Activated naive CD4-positive, alpha-beta T cell treated with anti-CD3 and anti-CD28 coated beads for 36 hours (primary cell): ENCODE results near the gene DAAM1. TPM values are rescaled to one million over a fixed set of nuclear protein-coding genes. Genes with fewer than 3 reads are reported as not detected.

ENCODE experiments used
- CTCF ChIA-PET: fragments of 350-600 bp; sonication (Branson Sonifier 250); formaldehyde crosslinking; loops from one replicate; lab custom pipeline; 2021; ENCODE audit warnings: antibody characterized with exemption; lab: Charles Lee
- DNase-seq: peaks from one replicate; pipeline ENCODE4 v3.0.0-alpha.2; 2020
- H3K27ac Mint-ChIP-seq: one replicate; pipeline ENCODE4 v1.8.0; 2021; ENCODE audit warnings: mild to moderate bottlenecking, mixed read lengths
- H3K27me3 Mint-ChIP-seq: one replicate; pipeline ENCODE4 v1.8.0; 2021; ENCODE audit warnings: low read depth, mixed read lengths
- H3K36me3 Mint-ChIP-seq: one replicate; pipeline ENCODE4 v1.8.0; 2021; ENCODE audit warnings: low read depth, mixed read lengths
- H3K4me1 Mint-ChIP-seq: one replicate; pipeline ENCODE4 v1.8.0; 2021; ENCODE audit warnings: low read depth, mixed read lengths
- H3K4me3 Mint-ChIP-seq: one replicate; pipeline ENCODE4 v1.8.0; 2021; ENCODE audit warnings: mild to moderate bottlenecking, moderate library complexity, mixed read lengths
- H3K9me3 Mint-ChIP-seq: one replicate; pipeline ENCODE4 v1.8.0; 2021; ENCODE audit warnings: mixed read lengths
- intact Hi-C: fragments of 100-400 bp; cut with micrococcal nuclease; formaldehyde crosslinking; loops from one replicate; pipeline ENCODE4 v1.15.1; 2023
- total RNA-seq, 2 experiments: library from RNA; stranded (reverse); gene quantifications; one replicate each; pipeline ENCODE4 v1.2.3, GENCODE V29; 2021

Gene DAAM1
- total RNA-seq, 2 experiments from 2014 or later = 7.6 to 8.3 TPM

GRCh38 chr14:59166258-59166657 is 22.2 kb upstream of the DAAM1 start:
- H3K9me3 Mint-ChIP-seq = no peaks in the 10 kb centered on the region
- intact Hi-C loops = no loop called here
- CTCF ChIA-PET = no interaction called here

GRCh38 chr14:59175404-59175803 is 13.1 kb upstream of the DAAM1 start:
- CTCF ChIA-PET = no interaction called here
- Mint-ChIP-seq H3K4me3 (no peak overlapping the region), H3K27ac (no peak overlapping the region), H3K4me1 (no peaks in the 10 kb centered on the region), H3K36me3 (no peaks in the 10 kb centered on the region), H3K9me3 (no peaks in the 10 kb centered on the region), H3K27me3 (no peaks in the 10 kb centered on the region)
- intact Hi-C loops = no loop called here
- no peak for DNase-seq

More at GRCh38 chr14:59166258-59166657, 22.2 kb upstream of the DAAM1 start:
- DNase-seq = no peak
- H3K4me3 Mint-ChIP-seq = no peak overlapping the region
- peaks cover 5% of the 10 kb centered on the region for H3K27me3 Mint-ChIP-seq
- peaks cover under 1% of the 10 kb centered on the region for H3K4me1 Mint-ChIP-seq
- H3K27ac Mint-ChIP-seq = no peak overlapping the region
- peaks cover 1% of the 10 kb centered on the region for H3K36me3 Mint-ChIP-seq

GRCh38 chr14:59176765-59177164 is 11.7 kb upstream of the DAAM1 start:
- H3K36me3 Mint-ChIP-seq = no peaks in the 10 kb centered on the region
- DNase-seq = no peak
- intact Hi-C loops = no loop called here
- H3K27me3 Mint-ChIP-seq = peaks cover 5% of the 10 kb centered on the region
- no peaks in the 10 kb centered on the region for H3K9me3 Mint-ChIP-seq
- CTCF ChIA-PET = no interaction called here
- H3K4me3 Mint-ChIP-seq = no peak overlapping the region
- H3K4me1 Mint-ChIP-seq = no peaks in the 10 kb centered on the region
- H3K27ac Mint-ChIP-seq = no peak overlapping the region

- DNase-seq = no peak
- Mint-ChIP-seq H3K4me3 (no peak overlapping the region), H3K4me1 (no peaks in the 10 kb centered on the region), H3K27me3 (peaks cover 5% of the 10 kb centered on the region), H3K36me3 (no peaks in the 10 kb centered on the region), H3K9me3 (no peaks in the 10 kb centered on the region), H3K27ac (no peak overlapping the region)
- intact Hi-C loops = no loop called here
- CTCF ChIA-PET = no interaction called here
These were observed 11.2 kb upstream of the DAAM1 start for GRCh38 chr14:59177262-59177661.

- H3K9me3 Mint-ChIP-seq = no peaks in the 10 kb centered on the region
- no peak for DNase-seq
- intact Hi-C loops = loop anchor here (10.0 kb wide), 1 partner anchor 973 kb away; no protein-coding TSS in a partner anchor
- H3K27ac Mint-ChIP-seq = no peak overlapping the region
- H3K4me3 Mint-ChIP-seq = no peak overlapping the region
- CTCF ChIA-PET = no interaction called here
- no peaks in the 10 kb centered on the region for H3K36me3 Mint-ChIP-seq
- H3K4me1 Mint-ChIP-seq = no peaks in the 10 kb centered on the region
- H3K27me3 Mint-ChIP-seq = peaks cover 6% of the 10 kb centered on the region
These were observed 6.7 kb upstream of the DAAM1 start for GRCh38 chr14:59181791-59182190.

- intact Hi-C loops = loop anchor here (10.0 kb wide), 1 partner anchor 972 kb away; no protein-coding TSS in a partner anchor
- H3K4me3 Mint-ChIP-seq = no peak overlapping the region
- H3K36me3 Mint-ChIP-seq = no peaks in the 10 kb centered on the region
These were observed 5.8 kb upstream of the DAAM1 start for GRCh38 chr14:59182641-59183040.

GRCh38 chr14:59183150-59183549 is 5.3 kb upstream of the DAAM1 start:
- Mint-ChIP-seq H3K27me3 (peaks cover 6% of the 10 kb centered on the region), H3K4me3 (no peak overlapping the region), H3K9me3 (no peaks in the 10 kb centered on the region), H3K27ac (no peak overlapping the region), H3K36me3 (no peaks in the 10 kb centered on the region), H3K4me1 (peaks cover 2% of the 10 kb centered on the region)
- intact Hi-C loops = loop anchor here (10.0 kb wide), 1 partner anchor 972 kb away; no protein-coding TSS in a partner anchor
- CTCF ChIA-PET = no interaction called here
- no peak for DNase-seq

More at GRCh38 chr14:59182641-59183040, 5.8 kb upstream of the DAAM1 start:
- DNase-seq = no peak
- CTCF ChIA-PET = no interaction called here
- Mint-ChIP-seq H3K27ac (no peak overlapping the region), H3K4me1 (peaks cover 2% of the 10 kb centered on the region), H3K27me3 (peaks cover 6% of the 10 kb centered on the region), H3K9me3 (no peaks in the 10 kb centered on the region)

- Mint-ChIP-seq H3K9me3 (no peaks in the 10 kb centered on the region), H3K4me3 (no peak overlapping the region), H3K36me3 (no peaks in the 10 kb centered on the region), H3K27ac (no peak overlapping the region), H3K27me3 (peaks cover 6% of the 10 kb centered on the region), H3K4me1 (peaks cover 2% of the 10 kb centered on the region)
- DNase-seq = no peak
- intact Hi-C loops = loop anchor here (10.0 kb wide), 1 partner anchor 970 kb away; no protein-coding TSS in a partner anchor
- CTCF ChIA-PET = interaction anchor here (0.6 to 0.7 kb wide), 2 partner anchors 23 to 183 kb away, joined by 3 read pairs; no protein-coding TSS in a partner anchor
These were observed 4.1 kb upstream of the DAAM1 start for GRCh38 chr14:59184396-59184795.

- no peaks in the 10 kb centered on the region for H3K9me3 Mint-ChIP-seq
- H3K27me3 Mint-ChIP-seq = peaks cover 6% of the 10 kb centered on the region
- H3K4me3 Mint-ChIP-seq = no peak overlapping the region
- CTCF ChIA-PET = no interaction called here
- no peaks in the 10 kb centered on the region for H3K36me3 Mint-ChIP-seq
- DNase-seq = no peak
- H3K4me1 Mint-ChIP-seq = peaks cover 13% of the 10 kb centered on the region
- intact Hi-C loops = loop anchor here (5.0 to 10.0 kb wide), 3 partner anchors 853 to 997 kb away; no protein-coding TSS in a partner anchor
- no peak overlapping the region for H3K27ac Mint-ChIP-seq
These were observed 2.8 kb upstream of the DAAM1 start for GRCh38 chr14:59185676-59186075.

- CTCF ChIA-PET = interaction anchor here (0.9 to 1.0 kb wide), 2 partner anchors 60 to 277 kb away, joined by 3 read pairs; no protein-coding TSS in a partner anchor
- Mint-ChIP-seq H3K36me3 (no peaks in the 10 kb centered on the region), H3K9me3 (no peaks in the 10 kb centered on the region), H3K27ac (no peak overlapping the region), H3K4me3 (no peak overlapping the region), H3K4me1 (peaks cover 13% of the 10 kb centered on the region), H3K27me3 (peaks cover 5% of the 10 kb centered on the region)
- intact Hi-C loops = loop anchor here (5.0 to 10.0 kb wide), 3 partner anchors 854 to 996 kb away; no protein-coding TSS in a partner anchor
- DNase-seq = no peak
These were observed 2.2 kb upstream of the DAAM1 start for GRCh38 chr14:59186306-59186705.

GRCh38 chr14:59187118-59187517 is 1.3 kb upstream of the DAAM1 start:
- no peaks in the 10 kb centered on the region for H3K36me3 Mint-ChIP-seq
- intact Hi-C loops = loop anchor here (5.0 to 10.0 kb wide), 3 partner anchors 855 to 995 kb away; no protein-coding TSS in a partner anchor
- peaks cover 13% of the 10 kb centered on the region for H3K4me1 Mint-ChIP-seq
- no peaks in the 10 kb centered on the region for H3K9me3 Mint-ChIP-seq
- no peak for DNase-seq
- H3K4me3 Mint-ChIP-seq = peak overlapping the region; percentile 91
- peaks cover 2% of the 10 kb centered on the region for H3K27me3 Mint-ChIP-seq
- CTCF ChIA-PET = interaction anchor here (0.9 to 1.0 kb wide), 2 partner anchors 61 to 276 kb away, joined by 3 read pairs; no protein-coding TSS in a partner anchor
- H3K27ac Mint-ChIP-seq = no peak overlapping the region

- intact Hi-C loops = loop anchor here (1.0 to 10.0 kb wide), 15 partner anchors 61 to 1797 kb away; partner anchors contain the start of genes CCDC175, DACT1, JKAMP and KIAA0586
- Mint-ChIP-seq H3K27me3 (peaks cover 2% of the 10 kb centered on the region), H3K36me3 (no peaks in the 10 kb centered on the region), H3K27ac (peak overlapping the region; percentile 70), H3K4me1 (peaks cover 13% of the 10 kb centered on the region), H3K9me3 (no peaks in the 10 kb centered on the region), H3K4me3 (peak overlapping the region; percentile 91)
- CTCF ChIA-PET = interaction anchor here (1.2 kb wide), 1 partner anchor 256 kb away, joined by 3 read pairs; no protein-coding TSS in a partner anchor
- DNase-seq = peak; percentile 47
These were observed 536 bp upstream of the DAAM1 start for GRCh38 chr14:59187802-59188460.
